ENCODE measurements around the gene EFNA4. TPM values are rescaled to one million over a fixed set of nuclear protein-coding genes. Genes with fewer than 3 reads are reported as not detected.
A peak's percentile ranks its signal among the peaks of the same experiment; 100 is the strongest.

The EFNA4 gene
- total and polyA plus RNA-seq, 9 of the 15 experiments (the other 6 are each of a cell fraction or from before 2014, with no cell fraction given) = 0.68 to 7.4 (median 6.1) TPM

- 0 out of 2 replicates have a peak, but pooled peaks have one; percentile 87 for TF ChIP-seq ZNF609 (CRISPR knock-in tag; IDR thresholded peaks at IDR 0.05; ENCODE audit: borderline replicate concordance)
- no peak for TF ChIP-seq ZNF232 (CRISPR knock-in tag; IDR thresholded peaks at IDR 0.05)
- TF ChIP-seq ZNF79 (CRISPR knock-in tag; IDR thresholded peaks at IDR 0.05; ENCODE audit: low read depth) = no peak
- no peak for TF ChIP-seq RNF219 (CRISPR knock-in tag; IDR thresholded peaks at IDR 0.05)
- peak; percentile 91; the same call in 1 of the 2 replicates for TF ChIP-seq PHF21A (IDR thresholded peaks at IDR 0.05; ENCODE audit: borderline replicate concordance, low read depth)
- TF ChIP-seq SMAD2 (IDR thresholded peaks at IDR 0.05; ENCODE audit: low read depth, low read length) = no peak
- no peak for TF ChIP-seq KLF6 (CRISPR knock-in tag; IDR thresholded peaks at IDR 0.05; ENCODE audit: borderline replicate concordance)
- TF ChIP-seq THRA (IDR thresholded peaks at IDR 0.05) = no peak
- no peak for TF ChIP-seq HSF4 (CRISPR knock-in tag; IDR thresholded peaks at IDR 0.05; ENCODE audit: borderline replicate concordance)
- TF ChIP-seq MNT (conservative IDR thresholded peaks at IDR 0.05) = peak; percentile 66 to 85
- no peak; the same call in 1 of the 2 replicates for TF ChIP-seq ZBTB43 (CRISPR knock-in tag; IDR thresholded peaks at IDR 0.05)
- no peak for TF ChIP-seq HIVEP1 (CRISPR knock-in tag; IDR thresholded peaks at IDR 0.05)
- TF ChIP-seq ZFP36 (IDR thresholded peaks at IDR 0.05; ENCODE audit: low read depth, low read length, partially characterized antibody) = peak; percentile 4
- peak; percentile 99 for TF ChIP-seq CTBP1 (IDR thresholded peaks at IDR 0.05; ENCODE audit: borderline replicate concordance)
Observed at GRCh38 chr1:155017041-155017945, 46.2 kb upstream of the EFNA4 start (continued).

Measured in K562 (cell line).